NT2/D1 (cell line): ENCODE measurements around the gene DRC3.

Experiments
- SUZ12 ChIP-seq: IDR thresholded peaks from 2 replicates; pipeline ENCODE4 v1.6.1; 2011; ENCODE audit not compliant: insufficient read length, insufficient read depth; ENCODE audit errors: extremely low read depth
- YY1 ChIP-seq: IDR thresholded peaks from 2 replicates; pipeline ENCODE4 v1.6.1; 2011; ENCODE audit not compliant: insufficient read length, insufficient read depth
- ZNF274 ChIP-seq: IDR thresholded peaks from 2 replicates; pipeline ENCODE4 v1.6.1; 2011; ENCODE audit warnings: mild to moderate bottlenecking, low read depth, low read length

- no peak for TF ChIP-seq SUZ12
- no peak for TF ChIP-seq ZNF274
- TF ChIP-seq YY1, result no peak
Measured at GRCh38 chr17:18042983-18043382, 70.3 kb downstream of the DRC3 start.
